ENCODE results near the gene PPP1R11. TPM values are rescaled to one million over a fixed set of nuclear protein-coding genes. Genes with fewer than 3 reads are reported as not detected.

PPP1R11 gene
- total and polyA plus RNA-seq, 2 of the 13 experiments (the other 11 are each of a cell fraction or from before 2014, with no cell fraction given), result 32.1 to 58.9 TPM

DNA sequence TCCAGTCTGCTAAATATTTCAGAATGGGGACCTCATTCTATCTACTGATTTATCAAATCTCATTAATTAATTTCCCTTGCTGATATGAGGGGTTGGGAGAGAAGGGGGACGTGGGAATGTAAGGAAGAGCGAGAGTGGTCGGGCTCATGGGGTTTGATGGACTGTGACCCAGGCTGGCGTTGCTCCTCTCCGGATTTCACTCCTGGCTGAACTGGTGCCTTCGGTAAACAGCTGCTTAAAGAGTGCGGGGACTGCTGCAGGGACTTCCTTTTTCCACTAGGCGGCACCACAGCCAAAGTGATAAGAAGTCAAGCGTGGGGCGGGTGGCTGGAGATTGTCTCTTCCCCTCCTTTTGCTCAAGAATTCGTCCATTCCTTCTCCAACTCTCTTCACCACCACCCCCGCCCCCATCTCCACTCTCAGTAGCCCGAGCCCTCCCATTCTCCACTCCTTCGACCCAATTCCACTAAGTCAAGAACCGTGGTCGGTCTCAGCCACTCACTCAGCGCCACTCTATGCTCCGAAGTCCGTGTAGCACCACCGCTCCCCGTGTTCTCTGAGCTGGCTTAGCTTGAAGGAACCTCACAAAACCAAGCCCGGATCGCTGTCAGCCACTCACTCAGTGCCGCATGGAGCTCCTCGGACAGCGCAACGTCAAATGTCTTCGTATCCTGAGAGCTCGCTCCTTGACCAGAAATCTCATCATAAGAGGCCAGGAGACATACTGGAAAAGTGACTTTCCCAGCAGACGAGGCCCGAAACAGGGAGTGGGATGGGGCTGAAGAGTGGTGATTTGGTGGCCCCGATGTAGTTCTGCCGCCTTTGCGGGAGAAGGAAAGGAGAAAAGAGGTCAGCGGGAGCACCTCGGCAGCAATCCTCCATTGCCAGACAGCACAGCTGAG, 36.2 kb downstream of the PPP1R11 start (continued):
- 0 out of 2 replicates have a peak, but pooled peaks have one; percentile 11 for TF ChIP-seq BHLHE40 (IDR thresholded peaks at IDR 0.05; ENCODE audit: low read length)
- TF ChIP-seq NCOA1 (CRISPR knock-in tag; IDR thresholded peaks at IDR 0.05), result no peak; the same call in 1 of the 2 replicates
- TF ChIP-seq ZNF101 (CRISPR knock-in tag; IDR thresholded peaks at IDR 0.05; ENCODE audit: borderline replicate concordance, low read depth), result no peak
- TF ChIP-seq, protein P1, sequence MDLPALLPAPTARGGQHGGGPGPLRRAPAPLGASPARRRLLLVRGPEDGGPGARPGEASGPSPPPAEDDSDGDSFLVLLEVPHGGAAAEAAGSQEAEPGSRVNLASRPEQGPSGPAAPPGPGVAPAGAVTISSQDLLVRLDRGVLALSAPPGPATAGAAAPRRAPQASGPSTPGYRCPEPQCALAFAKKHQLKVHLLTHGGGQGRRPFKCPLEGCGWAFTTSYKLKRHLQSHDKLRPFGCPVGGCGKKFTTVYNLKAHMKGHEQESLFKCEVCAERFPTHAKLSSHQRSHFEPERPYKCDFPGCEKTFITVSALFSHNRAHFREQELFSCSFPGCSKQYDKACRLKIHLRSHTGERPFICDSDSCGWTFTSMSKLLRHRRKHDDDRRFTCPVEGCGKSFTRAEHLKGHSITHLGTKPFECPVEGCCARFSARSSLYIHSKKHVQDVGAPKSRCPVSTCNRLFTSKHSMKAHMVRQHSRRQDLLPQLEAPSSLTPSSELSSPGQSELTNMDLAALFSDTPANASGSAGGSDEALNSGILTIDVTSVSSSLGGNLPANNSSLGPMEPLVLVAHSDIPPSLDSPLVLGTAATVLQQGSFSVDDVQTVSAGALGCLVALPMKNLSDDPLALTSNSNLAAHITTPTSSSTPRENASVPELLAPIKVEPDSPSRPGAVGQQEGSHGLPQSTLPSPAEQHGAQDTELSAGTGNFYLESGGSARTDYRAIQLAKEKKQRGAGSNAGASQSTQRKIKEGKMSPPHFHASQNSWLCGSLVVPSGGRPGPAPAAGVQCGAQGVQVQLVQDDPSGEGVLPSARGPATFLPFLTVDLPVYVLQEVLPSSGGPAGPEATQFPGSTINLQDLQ (CRISPR knock-in tag; IDR thresholded peaks at IDR 0.05), result no peak
- peak; percentile 93 for TF ChIP-seq FOXA3 (CRISPR knock-in tag; IDR thresholded peaks at IDR 0.05)
- TF ChIP-seq GPN1 (CRISPR knock-in tag; IDR thresholded peaks at IDR 0.05; ENCODE audit: borderline replicate concordance), result no peak
- peak; percentile 74 for TF ChIP-seq POLR2AphosphoS5 (IDR thresholded peaks at IDR 0.05; ENCODE audit: low read depth, low read length)
- no peak for TF ChIP-seq ZNF660 (CRISPR knock-in tag; IDR thresholded peaks at IDR 0.05; ENCODE audit: borderline replicate concordance, low read depth)
- TF ChIP-seq EP300 (IDR thresholded peaks at IDR 0.05; ENCODE audit: low read depth in 2 of 2, low read length in 2 of 2), result no peak; a peak in 1 of 4 replicates
- TF ChIP-seq EP300 (CRISPR knock-in tag; IDR thresholded peaks at IDR 0.05; ENCODE audit: borderline replicate concordance), result no peak
- TF ChIP-seq ZSCAN9 (CRISPR knock-in tag; IDR thresholded peaks at IDR 0.05; ENCODE audit: borderline replicate concordance), result 0 out of 2 replicates have a peak, but pooled peaks have one; percentile 68
- TF ChIP-seq, protein P2, sequence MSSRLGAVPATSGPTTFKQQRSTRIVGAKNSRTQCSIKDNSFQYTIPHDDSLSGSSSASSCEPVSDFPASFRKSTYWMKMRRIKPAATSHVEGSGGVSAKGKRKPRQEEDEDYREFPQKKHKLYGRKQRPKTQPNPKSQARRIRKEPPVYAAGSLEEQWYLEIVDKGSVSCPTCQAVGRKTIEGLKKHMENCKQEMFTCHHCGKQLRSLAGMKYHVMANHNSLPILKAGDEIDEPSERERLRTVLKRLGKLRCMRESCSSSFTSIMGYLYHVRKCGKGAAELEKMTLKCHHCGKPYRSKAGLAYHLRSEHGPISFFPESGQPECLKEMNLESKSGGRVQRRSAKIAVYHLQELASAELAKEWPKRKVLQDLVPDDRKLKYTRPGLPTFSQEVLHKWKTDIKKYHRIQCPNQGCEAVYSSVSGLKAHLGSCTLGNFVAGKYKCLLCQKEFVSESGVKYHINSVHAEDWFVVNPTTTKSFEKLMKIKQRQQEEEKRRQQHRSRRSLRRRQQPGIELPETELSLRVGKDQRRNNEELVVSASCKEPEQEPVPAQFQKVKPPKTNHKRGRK (CRISPR knock-in tag; IDR thresholded peaks at IDR 0.05), result no peak; the same call in 1 of the 2 replicates
- TF ChIP-seq, protein P3, sequence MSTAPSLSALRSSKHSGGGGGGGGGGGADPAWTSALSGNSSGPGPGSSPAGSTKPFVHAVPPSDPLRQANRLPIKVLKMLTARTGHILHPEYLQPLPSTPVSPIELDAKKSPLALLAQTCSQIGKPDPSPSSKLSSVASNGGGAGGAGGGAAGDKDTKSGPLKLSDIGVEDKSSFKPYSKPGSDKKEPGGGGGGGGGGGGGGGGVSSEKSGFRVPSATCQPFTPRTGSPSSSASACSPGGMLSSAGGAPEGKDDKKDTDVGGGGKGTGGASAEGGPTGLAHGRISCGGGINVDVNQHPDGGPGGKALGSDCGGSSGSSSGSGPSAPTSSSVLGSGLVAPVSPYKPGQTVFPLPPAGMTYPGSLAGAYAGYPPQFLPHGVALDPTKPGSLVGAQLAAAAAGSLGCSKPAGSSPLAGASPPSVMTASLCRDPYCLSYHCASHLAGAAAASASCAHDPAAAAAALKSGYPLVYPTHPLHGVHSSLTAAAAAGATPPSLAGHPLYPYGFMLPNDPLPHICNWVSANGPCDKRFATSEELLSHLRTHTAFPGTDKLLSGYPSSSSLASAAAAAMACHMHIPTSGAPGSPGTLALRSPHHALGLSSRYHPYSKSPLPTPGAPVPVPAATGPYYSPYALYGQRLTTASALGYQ (CRISPR knock-in tag; IDR thresholded peaks at IDR 0.05), result peak; percentile 40; the same call in 1 of the 2 replicates
- no peak for TF ChIP-seq ATF7 (IDR thresholded peaks at IDR 0.05)
- no peak for TF ChIP-seq ATF7 (CRISPR knock-in tag; IDR thresholded peaks at IDR 0.05)
- TF ChIP-seq ZNF678 (CRISPR knock-in tag; IDR thresholded peaks at IDR 0.05), result no peak
- TF ChIP-seq, protein P4, sequence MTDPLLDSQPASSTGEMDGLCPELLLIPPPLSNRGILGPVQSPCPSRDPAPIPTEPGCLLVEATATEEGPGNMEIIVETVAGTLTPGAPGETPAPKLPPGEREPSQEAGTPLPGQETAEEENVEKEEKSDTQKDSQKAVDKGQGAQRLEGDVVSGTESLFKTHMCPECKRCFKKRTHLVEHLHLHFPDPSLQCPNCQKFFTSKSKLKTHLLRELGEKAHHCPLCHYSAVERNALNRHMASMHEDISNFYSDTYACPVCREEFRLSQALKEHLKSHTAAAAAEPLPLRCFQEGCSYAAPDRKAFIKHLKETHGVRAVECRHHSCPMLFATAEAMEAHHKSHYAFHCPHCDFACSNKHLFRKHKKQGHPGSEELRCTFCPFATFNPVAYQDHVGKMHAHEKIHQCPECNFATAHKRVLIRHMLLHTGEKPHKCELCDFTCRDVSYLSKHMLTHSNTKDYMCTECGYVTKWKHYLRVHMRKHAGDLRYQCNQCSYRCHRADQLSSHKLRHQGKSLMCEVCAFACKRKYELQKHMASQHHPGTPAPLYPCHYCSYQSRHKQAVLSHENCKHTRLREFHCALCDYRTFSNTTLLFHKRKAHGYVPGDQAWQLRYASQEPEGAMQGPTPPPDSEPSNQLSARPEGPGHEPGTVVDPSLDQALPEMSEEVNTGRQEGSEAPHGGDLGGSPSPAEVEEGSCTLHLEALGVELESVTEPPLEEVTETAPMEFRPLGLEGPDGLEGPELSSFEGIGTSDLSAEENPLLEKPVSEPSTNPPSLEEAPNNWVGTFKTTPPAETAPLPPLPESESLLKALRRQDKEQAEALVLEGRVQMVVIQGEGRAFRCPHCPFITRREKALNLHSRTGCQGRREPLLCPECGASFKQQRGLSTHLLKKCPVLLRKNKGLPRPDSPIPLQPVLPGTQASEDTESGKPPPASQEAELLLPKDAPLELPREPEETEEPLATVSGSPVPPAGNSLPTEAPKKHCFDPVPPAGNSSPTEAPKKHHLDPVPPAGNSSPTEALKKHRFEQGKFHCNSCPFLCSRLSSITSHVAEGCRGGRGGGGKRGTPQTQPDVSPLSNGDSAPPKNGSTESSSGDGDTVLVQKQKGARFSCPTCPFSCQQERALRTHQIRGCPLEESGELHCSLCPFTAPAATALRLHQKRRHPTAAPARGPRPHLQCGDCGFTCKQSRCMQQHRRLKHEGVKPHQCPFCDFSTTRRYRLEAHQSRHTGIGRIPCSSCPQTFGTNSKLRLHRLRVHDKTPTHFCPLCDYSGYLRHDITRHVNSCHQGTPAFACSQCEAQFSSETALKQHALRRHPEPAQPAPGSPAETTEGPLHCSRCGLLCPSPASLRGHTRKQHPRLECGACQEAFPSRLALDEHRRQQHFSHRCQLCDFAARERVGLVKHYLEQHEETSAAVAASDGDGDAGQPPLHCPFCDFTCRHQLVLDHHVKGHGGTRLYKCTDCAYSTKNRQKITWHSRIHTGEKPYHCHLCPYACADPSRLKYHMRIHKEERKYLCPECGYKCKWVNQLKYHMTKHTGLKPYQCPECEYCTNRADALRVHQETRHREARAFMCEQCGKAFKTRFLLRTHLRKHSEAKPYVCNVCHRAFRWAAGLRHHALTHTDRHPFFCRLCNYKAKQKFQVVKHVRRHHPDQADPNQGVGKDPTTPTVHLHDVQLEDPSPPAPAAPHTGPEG (CRISPR knock-in tag; IDR thresholded peaks at IDR 0.05), result no peak
